IMR-90 (cell line): ENCODE measurements around the gene IRGQ. TPM values are rescaled to one million over a fixed set of nuclear protein-coding genes. Genes with fewer than 3 reads are reported as not detected.
A peak's percentile ranks its signal among the peaks of the same experiment; 100 is the strongest.

ENCODE experiments used
- ATAC-seq: fragments of 200-7000 bp; cut with Tn5 transposase; 2 replicates; pipeline ENCODE4 v1.9.1; 2020; ENCODE audit warnings: low read depth, mild to moderate bottlenecking, moderate library complexity
- BruUV-seq: library from RNA; stranded (reverse); fragments of 400-500 nt; replicated peaks from 2 replicates; lab custom pipeline; 2021; lab: Mats Ljungman, UMichigan
- CTCF ChIA-PET: fragments of 300-600 bp; formaldehyde crosslinking; extraction: SDS; loops from one replicate; lab custom pipeline; 2021; ENCODE audit warnings: antibody characterized with exemption; lab: Yijun Ruan, JAX
- POLR2A ChIA-PET: fragments of 300-600 bp; sonication (Branson Sonifier 250); formaldehyde crosslinking; loops from one replicate; lab custom pipeline; 2022; ENCODE audit warnings: antibody characterized with exemption; ENCODE audit not compliant: unreplicated experiment; lab: Charles Lee
- DNase-seq: peaks from one replicate; pipeline ENCODE4 v3.0.0; 2013
- H2AFZ ChIP-seq: replicated peaks from 2 replicates; pipeline ENCODE3; 2013; ENCODE audit warnings: low read length, mild to moderate bottlenecking; ENCODE audit not compliant: poor library complexity
- H2AK5ac ChIP-seq: 2 replicates; pipeline ENCODE4 v1.6.1; 2013; ENCODE audit warnings: low read depth, low read length, inconsistent platforms
- H2AK9ac ChIP-seq: replicated peaks from 2 replicates; pipeline ENCODE3; 2013; ENCODE audit warnings: mild to moderate bottlenecking, low read depth, low read length, moderate library complexity; ENCODE audit not compliant: poor library complexity
- H2BK120ac ChIP-seq: 2 replicates; pipeline ENCODE4 v1.6.1; 2013; ENCODE audit warnings: low read depth, low read length, inconsistent platforms
- H2BK15ac ChIP-seq: 3 replicates; pipeline ENCODE4 v1.6.1; 2013; ENCODE audit warnings: low read depth, low read length, inconsistent platforms
- H2BK20ac ChIP-seq: 2 replicates; pipeline ENCODE4 v1.6.1; 2013; ENCODE audit warnings: low read depth, mild to moderate bottlenecking, inconsistent platforms, low read length, moderate library complexity
- H2BK5ac ChIP-seq: 2 replicates; pipeline ENCODE4 v1.6.1; 2013; ENCODE audit warnings: mild to moderate bottlenecking, low read depth, low read length, inconsistent platforms; ENCODE audit not compliant: poor library complexity, severe bottlenecking
- H3K14ac ChIP-seq: replicated peaks from 2 replicates; pipeline ENCODE4 v1.6.1; 2013; ENCODE audit warnings: low read depth, low read length, inconsistent platforms
- H3K18ac ChIP-seq: 2 replicates; pipeline ENCODE4 v1.6.1; 2013; ENCODE audit warnings: low read depth, low read length, control low read depth
- H3K23ac ChIP-seq: 2 replicates; pipeline ENCODE4 v1.6.1; 2013; ENCODE audit warnings: low read depth, low read length, inconsistent platforms
- H3K27ac ChIP-seq: 2 replicates; pipeline ENCODE4 v1.5.1; 2013; ENCODE audit warnings: mild to moderate bottlenecking, control low read depth, low read length; ENCODE audit not compliant: insufficient read depth
- H3K27me3 ChIP-seq: 2 replicates; pipeline ENCODE4 v1.6.1; 2013; ENCODE audit warnings: low read length; ENCODE audit not compliant: control insufficient read depth, insufficient read depth
- H3K36me3 ChIP-seq: 2 replicates; pipeline ENCODE4 v1.6.1; 2013; ENCODE audit warnings: low read length, mixed read lengths; ENCODE audit not compliant: control insufficient read depth, insufficient read depth
- H3K4ac ChIP-seq: 2 replicates; pipeline ENCODE4 v1.6.1; 2013; ENCODE audit warnings: low read depth, low read length, inconsistent platforms
- H3K4me1 ChIP-seq: 2 replicates; pipeline ENCODE4 v1.6.1; 2013; ENCODE audit warnings: low read length, mixed read lengths; ENCODE audit not compliant: control insufficient read depth, insufficient read depth
- H3K4me2 ChIP-seq: 2 replicates; pipeline ENCODE4 v1.6.1; 2013; ENCODE audit warnings: low read depth, mild to moderate bottlenecking, control low read depth, low read length, moderate library complexity
- H3K4me3 ChIP-seq: 2 replicates; pipeline ENCODE4 v1.5.1; 2013; ENCODE audit warnings: low read depth, mild to moderate bottlenecking, control low read depth, low read length, moderate library complexity; ENCODE audit not compliant: insufficient read depth
- H3K56ac ChIP-seq: 2 replicates; pipeline ENCODE4 v1.6.1; 2013; ENCODE audit warnings: low read length, inconsistent platforms; ENCODE audit not compliant: insufficient read depth; ENCODE audit errors: extremely low read depth
- H3K79me1 ChIP-seq, 2 experiments: 2 replicates each; pipeline ENCODE4 v1.6.1; 2013; ENCODE audit warnings: low read length in 2 of 2, inconsistent platforms in 1 of 2, low read depth in 1 of 2
- H3K9ac ChIP-seq: 2 replicates; pipeline ENCODE4 v1.6.1; 2013; ENCODE audit warnings: low read depth, low read length, control low read depth
- H3K9me1 ChIP-seq: 2 replicates; pipeline ENCODE4 v1.6.1; 2013; ENCODE audit warnings: low read length, inconsistent platforms; ENCODE audit not compliant: insufficient read depth
- H3K9me3 ChIP-seq: 2 replicates; pipeline ENCODE4 v1.6.1; 2013; ENCODE audit warnings: low read length; ENCODE audit not compliant: control insufficient read depth, insufficient read depth
- H4K20me1 ChIP-seq: 2 replicates; pipeline ENCODE4 v1.6.1; 2013; ENCODE audit warnings: low read length, inconsistent platforms; ENCODE audit not compliant: insufficient read depth
- H4K5ac ChIP-seq: 2 replicates; pipeline ENCODE4 v1.6.1; 2013; ENCODE audit warnings: mild to moderate bottlenecking, low read depth, low read length, control low read depth
- H4K8ac ChIP-seq, 2 experiments: 2 replicates each; pipeline ENCODE4 v1.6.1; 2013; ENCODE audit warnings: low read depth in 2 of 2, low read length in 2 of 2, control low read depth in 1 of 2, inconsistent platforms in 1 of 2
- H4K91ac ChIP-seq: 2 replicates; pipeline ENCODE4 v1.6.1; 2013; ENCODE audit warnings: low read depth, low read length, inconsistent platforms; ENCODE audit not compliant: insufficient read depth
- RAD21 ChIP-seq: IDR thresholded peaks from 2 replicates; pipeline ENCODE4 v1.6.1; 2012; ENCODE audit warnings: low read length, improper control_type of control experiment
- WGBS, 2 experiments: methylation state at CpG; one replicate each; pipeline versions ENCODE4 v1.1.5 to v1.1.7; 2013; ENCODE audit warnings: missing lambda C conversion rate in 2 of 2; ENCODE audit not compliant: insufficient read length in 1 of 2; ENCODE audit errors: extremely low coverage in 2 of 2; 5-methylcytosine and 5-hydroxymethylcytosine counted together
- dilution Hi-C: fragments of 300-500 bp; cut with HindIII; formaldehyde crosslinking; loops from one replicate; pipeline ENCODE4 v1.14.3; 2018; ENCODE audit warnings: low sequenced_read_pairs; ENCODE audit not compliant: unreplicated experiment
- in situ Hi-C: fragments of 300-500 bp; cut with MboI; formaldehyde crosslinking; loops from 3 replicates; pipeline ENCODE4 v1.14.3; 2019; ENCODE audit warnings: low sequenced_read_pairs, inconsistent platforms, mixed read lengths
- intact Hi-C: fragments of 100-400 bp; cut with micrococcal nuclease; formaldehyde crosslinking; loops from 2 replicates; pipeline ENCODE4 v1.10.0; 2022
- polyA plus RNA-seq, 3 experiments: library from polyadenylated mRNA; depleted of rRNA; stranded (reverse); fragments of >200 nt; gene quantifications; 2 replicates each; pipeline ENCODE4 v1.2.3, GENCODE V29; 2012; ENCODE audit warnings: low replicate concordance in 1 of 3
- total RNA-seq: library from RNA; depleted of rRNA; stranded (reverse); fragments of >200 nt; gene quantifications from 2 replicates; pipeline ENCODE4 v1.2.3, GENCODE V29; 2012
- TF ChIP-seq, protein P1 (sequence below): fragments of 150-350 bp; IDR thresholded peaks from 2 replicates; pipeline ENCODE4 v1.6.1; 2017; ENCODE audit warnings: mild to moderate bottlenecking, antibody characterized with exemption, low read length, low read depth

IRGQ gene
- total and polyA plus RNA-seq, 2 of the 4 experiments (the other 2 are of a cell fraction): 9.0 to 9.9 TPM

DNA sequence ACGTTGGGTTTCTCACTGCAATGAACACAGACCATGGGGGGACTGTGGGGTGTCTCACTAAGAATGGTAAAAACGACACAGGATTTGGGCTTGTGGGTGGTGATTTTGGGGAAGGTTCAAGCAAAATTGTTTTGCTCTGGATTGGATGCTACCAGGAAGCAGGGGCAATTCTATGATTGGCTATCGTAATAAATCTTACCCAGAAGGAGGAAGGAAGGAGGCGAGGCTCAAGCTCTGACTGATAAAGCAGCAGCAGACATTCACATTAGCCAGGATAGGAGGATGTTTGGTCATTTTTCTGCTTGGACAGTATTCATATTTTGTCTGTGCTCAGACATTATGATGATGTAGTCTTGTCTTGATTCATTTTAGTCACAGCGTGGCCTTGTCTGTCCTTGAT lies 1.9 kb upstream of the IRGQ start:
- CTCF ChIA-PET: no interaction called here
- ATAC-seq (no peak), DNase-seq (no peak)
- no peak overlapping the region for H2BK120ac ChIP-seq
- H3K4ac ChIP-seq: no peak overlapping the region
- intact Hi-C loops: loop anchor here (1.0 to 2.0 kb wide), 2 partner anchors 55 to 187 kb away; no protein-coding TSS in a partner anchor
- no peak overlapping the region for H3K18ac ChIP-seq
- no peak overlapping the region for H2BK15ac ChIP-seq
- peak overlapping the region; percentile 3 for H2AK9ac ChIP-seq
- peak overlapping the region; percentile 43; the same call in 1 of the 2 replicates for H3K4me2 ChIP-seq
- no CpG with 5 or more reads among the region's 5 CpGs for WGBS, 2 experiments
- H3K4me1 ChIP-seq: peaks cover 9% of the 10 kb centered on the region
- H2AK5ac ChIP-seq: no peak overlapping the region
- TF ChIP-seq RAD21: no peak
- TF ChIP-seq, protein P1, sequence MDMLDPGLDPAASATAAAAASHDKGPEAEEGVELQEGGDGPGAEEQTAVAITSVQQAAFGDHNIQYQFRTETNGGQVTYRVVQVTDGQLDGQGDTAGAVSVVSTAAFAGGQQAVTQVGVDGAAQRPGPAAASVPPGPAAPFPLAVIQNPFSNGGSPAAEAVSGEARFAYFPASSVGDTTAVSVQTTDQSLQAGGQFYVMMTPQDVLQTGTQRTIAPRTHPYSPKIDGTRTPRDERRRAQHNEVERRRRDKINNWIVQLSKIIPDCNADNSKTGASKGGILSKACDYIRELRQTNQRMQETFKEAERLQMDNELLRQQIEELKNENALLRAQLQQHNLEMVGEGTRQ: no peak
- no peak overlapping the region for H3K9ac ChIP-seq
- H3K23ac ChIP-seq: no peak overlapping the region
- H3K27me3 ChIP-seq: no peaks in the 10 kb centered on the region
- H4K8ac ChIP-seq: no peak overlapping the region
- peaks cover 29 to 63% of the 10 kb centered on the region in 2 experiments; a peak in 3 of 4 replicates for H3K79me1 ChIP-seq
- H3K4me3 ChIP-seq: no peak overlapping the region
- no peaks in the 10 kb centered on the region for H3K9me3 ChIP-seq
- H2BK5ac ChIP-seq: no peak overlapping the region
- H3K14ac ChIP-seq: no peak overlapping the region
- in situ Hi-C loops: no loop called here
- no peak overlapping the region for H4K5ac ChIP-seq
- H3K9me1 ChIP-seq: no peaks in the 10 kb centered on the region
- POLR2A ChIA-PET: no interaction called here
- no peak overlapping the region for H2AFZ ChIP-seq
- H3K36me3 ChIP-seq: peaks cover 24% of the 10 kb centered on the region
- no peak overlapping the region for H4K91ac ChIP-seq
- BruUV-seq: no TSS peak
- H2BK20ac ChIP-seq: no peak overlapping the region
- H4K20me1 ChIP-seq: no peaks in the 10 kb centered on the region
- H3K56ac ChIP-seq: no peak overlapping the region
- dilution Hi-C loops: no loop called here
- H3K27ac ChIP-seq: no peak overlapping the region
